ENCODE results near the gene TAL1.
"Not testable (repeated sequence)": the region's sequence is repeated elsewhere in the genome, so short reads cannot be mapped to it uniquely, and the experiment has no call there.

TAL1 gene

GRCh38 chr1:47232187-47232874, at the start of gene TAL1:
TSS of gene TAL1 (minus strand) at chr1:47232225. CDS start at chr1:47225888, 6,337 bp downstream.
- DNase-seq (ENCODE audit: low spot score): no peak

GRCh38 chr1:47280142-47280541, 48.1 kb upstream of the TAL1 start:
- DNase-seq (ENCODE audit: low spot score): no peak

GRCh38 chr1:47276850-47277249, 44.8 kb upstream of the TAL1 start:
- no peak for DNase-seq (ENCODE audit: low spot score)

GRCh38 chr1:47275811-47276210, 43.8 kb upstream of the TAL1 start:
- DNase-seq (ENCODE audit: low spot score): not testable (repeated sequence)

GRCh38 chr1:47265529-47265928, 33.5 kb upstream of the TAL1 start:
- DNase-seq (ENCODE audit: low spot score): not testable (repeated sequence)

GRCh38 chr1:47262787-47263413, 30.9 kb upstream of the TAL1 start:
- no peak for DNase-seq (ENCODE audit: low spot score)

- DNase-seq (ENCODE audit: low spot score): no peak
Observed at GRCh38 chr1:47257224-47257623, 25.2 kb upstream of the TAL1 start.

- no peak for DNase-seq (ENCODE audit: low spot score)
Observed at GRCh38 chr1:47252795-47253194, 20.8 kb upstream of the TAL1 start.

- DNase-seq (ENCODE audit: low spot score): no peak
Observed at GRCh38 chr1:47252369-47252768, 20.3 kb upstream of the TAL1 start.

- no peak for DNase-seq (ENCODE audit: low spot score)
Observed at GRCh38 chr1:47249755-47250154, 17.7 kb upstream of the TAL1 start.

- no peak for DNase-seq (ENCODE audit: low spot score)
Observed at GRCh38 chr1:47244339-47244862, 12.4 kb upstream of the TAL1 start.

- no peak for DNase-seq (ENCODE audit: low spot score)
Observed at GRCh38 chr1:47243910-47244309, 11.9 kb upstream of the TAL1 start.

GRCh38 chr1:47241114-47242113, 9.4 kb upstream of the TAL1 start:
- no peak for DNase-seq (ENCODE audit: low spot score)

- no peak for DNase-seq (ENCODE audit: low spot score)
Observed at GRCh38 chr1:47238935-47239592, 7.0 kb upstream of the TAL1 start.

- no peak for DNase-seq (ENCODE audit: low spot score)
Observed at GRCh38 chr1:47235806-47236205, 3.8 kb upstream of the TAL1 start.

- DNase-seq (ENCODE audit: low spot score): peak; percentile 55
Observed at GRCh38 chr1:47235241-47235681, 3.2 kb upstream of the TAL1 start.

GRCh38 chr1:47233186-47233585, 1.2 kb upstream of the TAL1 start:
- DNase-seq (ENCODE audit: low spot score): no peak

- DNase-seq (ENCODE audit: low spot score): no peak
Observed at GRCh38 chr1:47231301-47232186, 481 bp downstream of the TAL1 start.

GRCh38 chr1:47230692-47231300, 1.2 kb downstream of the TAL1 start:
- DNase-seq (ENCODE audit: low spot score): no peak

Data from putamen (tissue), 1 donor.